ENCODE measurements around the gene VAV1. TPM values are rescaled to one million over a fixed set of nuclear protein-coding genes. Genes with fewer than 3 reads are reported as not detected.
"Not testable (repeated sequence)": the region's sequence is repeated elsewhere in the genome, so short reads cannot be mapped to it uniquely, and the experiment has no call there.

VAV1 gene
- total and polyA plus RNA-seq, 2 donors (not counting 1 experiment from before 2014, with no cell fraction given): 62.7 to 98.8 TPM

DNA sequence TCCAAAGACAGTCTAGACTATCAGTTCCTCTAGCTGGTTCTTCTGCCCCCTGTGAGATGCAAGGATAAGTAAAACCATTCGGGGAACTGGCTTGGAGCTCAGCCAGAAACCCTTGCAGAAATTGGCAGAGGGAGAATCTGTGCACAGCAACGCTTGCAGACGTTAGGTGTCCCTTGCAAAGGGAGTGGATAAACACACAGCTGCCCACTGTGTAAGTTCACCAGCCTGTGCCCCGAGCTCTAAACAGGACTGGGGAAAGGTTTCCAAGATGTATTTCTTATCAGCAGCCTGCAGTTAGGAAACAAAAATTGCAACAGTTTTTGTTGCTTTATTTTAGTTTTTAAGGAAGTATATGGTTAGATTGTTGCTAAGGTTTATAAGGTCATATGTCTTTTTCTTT, 95.8 kb downstream of the VAV1 start:
- no peak overlapping the region for H3K27ac Mint-ChIP-seq
- no peak overlapping the region for H2AFZ ChIP-seq (ENCODE audit: insufficient read depth, low read depth, low read length, poor library complexity, severe bottlenecking)
- H3K27me3 Mint-ChIP-seq: peaks cover 3% of the 10 kb centered on the region
- no peak for ATAC-seq (ENCODE audit: low read depth)
- peaks cover 3% of the 10 kb centered on the region for H3K4me1 Mint-ChIP-seq
- H3K9me3 ChIP-seq (ENCODE audit: control extremely low read depth in 1 of 3, control insufficient read depth in 2 of 3, insufficient read depth in 1 of 3, low read length in 2 of 3): no peaks in the 10 kb centered on the region
- ChIA-PET POLR2A (interaction anchor here (0.5 kb wide), 1 partner anchor 231 kb away, joined by 5 read pairs; no protein-coding TSS in a partner anchor), CTCF (interaction anchor here (1.1 to 1.4 kb wide), 2 partner anchors 352 to 703 kb away, joined by 3 to 4 read pairs; no protein-coding TSS in a partner anchor)
- TF ChIP-seq CTCF (IDR thresholded peaks at IDR 0.05) (no peak), EZH2 (IDR thresholded peaks at IDR 0.05; ENCODE audit: borderline replicate concordance, insufficient read depth, low read depth, low read length, poor library complexity, severe bottlenecking) (no peak)
- H3K4me1 ChIP-seq (ENCODE audit: control insufficient read depth in 2 of 2, insufficient read depth in 2 of 2, low read length in 2 of 2): no peaks in the 10 kb centered on the region
- H3K27ac ChIP-seq (ENCODE audit: low read length in 2 of 2): no peak overlapping the region
- no peak overlapping the region for H3K9ac ChIP-seq (ENCODE audit: low read length)
- DNase-seq: no peak
- H3K9me3 Mint-ChIP-seq (ENCODE audit: insufficient read depth): no peaks in the 10 kb centered on the region
- H3K27me3 ChIP-seq (replicated peaks in 1 of 4; ENCODE audit: control extremely low read depth in 1 of 4, control insufficient read depth in 3 of 4, insufficient read depth in 4 of 4, low read length in 3 of 4): peaks cover 0 to 3% (median 0%) of the 10 kb centered on the region in 4 experiments
- H3K4me3 Mint-ChIP-seq: no peak overlapping the region
- H4K20me1 ChIP-seq (ENCODE audit: control insufficient read depth, insufficient read depth, low read length, poor library complexity, severe bottlenecking): no peaks in the 10 kb centered on the region
- no peaks in the 10 kb centered on the region for H3K79me2 ChIP-seq (ENCODE audit: control insufficient read depth, insufficient read depth, low read length)
- H3K4me2 ChIP-seq (replicated peaks; ENCODE audit: low read depth, low read length, poor library complexity, severe bottlenecking): no peak overlapping the region
- no peaks in the 10 kb centered on the region for H3K36me3 ChIP-seq (replicated peaks in 1 of 2; ENCODE audit: control extremely low read depth in 1 of 2, control insufficient read depth in 1 of 2, extremely low read depth in 1 of 2, insufficient read depth in 2 of 2, low read length in 1 of 2)
- WGBS (ENCODE audit: insufficient coverage): 17% methylated on average over 4 of the region's 4 CpGs
- intact Hi-C loops (cut with micrococcal nuclease): no loop called here
- no peak overlapping the region for H3K4me3 ChIP-seq (ENCODE audit: control extremely low read depth in 1 of 5, extremely low read depth in 1 of 5, insufficient read depth in 1 of 5, low read depth in 2 of 5, low read length in 4 of 5)

- 100% methylated on average over 12 of the region's 22 CpGs for WGBS (ENCODE audit: insufficient coverage)
- DNase-seq; H3K4me3 Mint-ChIP-seq; H3K4me3 ChIP-seq (ENCODE audit: control extremely low read depth in 1 of 5, extremely low read depth in 1 of 5, insufficient read depth in 1 of 5, low read depth in 2 of 5, low read length in 4 of 5); H3K9ac ChIP-seq (ENCODE audit: low read length); H3K79me2 ChIP-seq (ENCODE audit: control insufficient read depth, insufficient read depth, low read length); H4K20me1 ChIP-seq (ENCODE audit: control insufficient read depth, insufficient read depth, low read length, poor library complexity, severe bottlenecking); H3K36me3 ChIP-seq (replicated peaks in 1 of 2; ENCODE audit: control extremely low read depth in 1 of 2, control insufficient read depth in 1 of 2, extremely low read depth in 1 of 2, insufficient read depth in 2 of 2, low read length in 1 of 2); ATAC-seq (ENCODE audit: low read depth); intact Hi-C loops (cut with micrococcal nuclease); CTCF ChIA-PET; H2AFZ ChIP-seq (ENCODE audit: insufficient read depth, low read depth, low read length, poor library complexity, severe bottlenecking); H3K9me3 ChIP-seq (ENCODE audit: control extremely low read depth in 1 of 3, control insufficient read depth in 2 of 3, insufficient read depth in 1 of 3, low read length in 2 of 3); H3K9me3 Mint-ChIP-seq (ENCODE audit: insufficient read depth); H3K27me3 ChIP-seq (replicated peaks in 1 of 4; ENCODE audit: control extremely low read depth in 1 of 4, control insufficient read depth in 3 of 4, insufficient read depth in 4 of 4, low read length in 3 of 4); H3K4me1 ChIP-seq (ENCODE audit: control insufficient read depth in 2 of 2, insufficient read depth in 2 of 2, low read length in 2 of 2); H3K27me3 Mint-ChIP-seq; H3K27ac Mint-ChIP-seq; H3K27ac ChIP-seq (ENCODE audit: low read length in 2 of 2); H3K4me2 ChIP-seq (replicated peaks; ENCODE audit: low read depth, low read length, poor library complexity, severe bottlenecking); POLR2A ChIA-PET; H3K4me1 Mint-ChIP-seq: not testable (repeated sequence)
These were observed 96.8 kb downstream of the VAV1 start for GRCh38 chr19:6869151-6869882.
